ENCODE data around the gene PLEK. TPM values are rescaled to one million over a fixed set of nuclear protein-coding genes. Genes with fewer than 3 reads are reported as not detected.
A peak's percentile ranks its signal among the peaks of the same experiment; 100 is the strongest.
"Not testable (repeated sequence)": the region's sequence is repeated elsewhere in the genome, so short reads cannot be mapped to it uniquely, and the experiment has no call there.

Gene PLEK
- total RNA-seq, 1 experiment from 2014 or later: 232 TPM

- 0 out of 2 replicates have a peak overlapping the region, but pooled peaks have one; percentile 3 for H3K9ac ChIP-seq (ENCODE audit: low read length)
- H3K9me2 ChIP-seq (replicated peaks; ENCODE audit: insufficient read depth, low read length): no peaks in the 10 kb centered on the region
- H3K4me1 ChIP-seq (ENCODE audit: low read length): peaks cover 99% of the 10 kb centered on the region
- no peak overlapping the region for H3K4me3 ChIP-seq (ENCODE audit: low read length)
- H4K20me1 ChIP-seq (ENCODE audit: insufficient read depth, low read depth, low read length): peaks cover 3% of the 10 kb centered on the region; the same call in 1 of the 2 replicates
- no peaks in the 10 kb centered on the region for H3K9me3 ChIP-seq (ENCODE audit: low read length)
- peak; percentile 45 for DNase-seq
- H3K27me3 ChIP-seq (ENCODE audit: low read length): no peaks in the 10 kb centered on the region
- H2AFZ ChIP-seq (ENCODE audit: low read length): no peak overlapping the region
- peaks cover 99% of the 10 kb centered on the region for H3K79me2 ChIP-seq (ENCODE audit: low read length)
- peaks cover 58% of the 10 kb centered on the region for H3K36me3 ChIP-seq (ENCODE audit: insufficient read depth, low read length)
- peak overlapping the region; percentile 90 for H3K4me2 ChIP-seq (ENCODE audit: low read depth, low read length, poor library complexity, severe bottlenecking)
- peak overlapping the region; percentile 96 for H3K27ac ChIP-seq (ENCODE audit: low read length)
Observed at GRCh38 chr2:68371138-68371537, 6.1 kb downstream of the PLEK start.

- DNase-seq: no peak
- H4K20me1 ChIP-seq (ENCODE audit: insufficient read depth, low read depth, low read length): peaks cover 3% of the 10 kb centered on the region; the same call in 1 of the 2 replicates
- H3K4me1 ChIP-seq (ENCODE audit: low read length): peaks cover 100% of the 10 kb centered on the region
- H3K9ac ChIP-seq (ENCODE audit: low read length): no peak overlapping the region
- no peak overlapping the region for H2AFZ ChIP-seq (ENCODE audit: low read length)
- peaks cover 99% of the 10 kb centered on the region for H3K79me2 ChIP-seq (ENCODE audit: low read length)
- H3K36me3 ChIP-seq (ENCODE audit: insufficient read depth, low read length): peaks cover 58% of the 10 kb centered on the region
- H3K27me3 ChIP-seq (ENCODE audit: low read length): no peaks in the 10 kb centered on the region
- H3K9me3 ChIP-seq (ENCODE audit: low read length): no peaks in the 10 kb centered on the region
- H3K4me3 ChIP-seq (ENCODE audit: low read length): no peak overlapping the region
- H3K4me2 ChIP-seq (ENCODE audit: low read depth, low read length, poor library complexity, severe bottlenecking): peak overlapping the region; percentile 90
- H3K9me2 ChIP-seq (replicated peaks; ENCODE audit: insufficient read depth, low read length): no peaks in the 10 kb centered on the region
- peak overlapping the region; percentile 96 for H3K27ac ChIP-seq (ENCODE audit: low read length)
Observed at GRCh38 chr2:68371581-68371980, 6.5 kb downstream of the PLEK start.

- H3K79me2 ChIP-seq (ENCODE audit: low read length): peaks cover 99% of the 10 kb centered on the region
- H3K9ac ChIP-seq (ENCODE audit: low read length): peak overlapping the region; percentile 40
- H3K27ac ChIP-seq (ENCODE audit: low read length): peak overlapping the region; percentile 96
- H3K27me3 ChIP-seq (ENCODE audit: low read length): no peaks in the 10 kb centered on the region
- peaks cover 54% of the 10 kb centered on the region for H3K36me3 ChIP-seq (ENCODE audit: insufficient read depth, low read length)
- no peaks in the 10 kb centered on the region; the same call in 1 of the 2 replicates for H4K20me1 ChIP-seq (ENCODE audit: insufficient read depth, low read depth, low read length)
- H3K4me2 ChIP-seq (ENCODE audit: low read depth, low read length, poor library complexity, severe bottlenecking): peak overlapping the region; percentile 90
- DNase-seq: no peak
- no peak overlapping the region for H2AFZ ChIP-seq (ENCODE audit: low read length)
- H3K4me3 ChIP-seq (ENCODE audit: low read length): peak overlapping the region; percentile 32
- H3K4me1 ChIP-seq (ENCODE audit: low read length): peaks cover 100% of the 10 kb centered on the region
- no peaks in the 10 kb centered on the region for H3K9me2 ChIP-seq (replicated peaks; ENCODE audit: insufficient read depth, low read length)
- no peaks in the 10 kb centered on the region for H3K9me3 ChIP-seq (ENCODE audit: low read length)
Observed at GRCh38 chr2:68372485-68372884, 7.4 kb downstream of the PLEK start.

GRCh38 chr2:68374184-68374583 lies 9.1 kb downstream of the PLEK start:
- Histone ChIP-seq H4K20me1 (ENCODE audit: insufficient read depth, low read depth, low read length) (no peaks in the 10 kb centered on the region; the same call in 1 of the 2 replicates), H3K4me2 (ENCODE audit: low read depth, low read length, poor library complexity, severe bottlenecking) (peak overlapping the region; percentile 90), H3K27ac (ENCODE audit: low read length) (peak overlapping the region; percentile 96)

DNA sequence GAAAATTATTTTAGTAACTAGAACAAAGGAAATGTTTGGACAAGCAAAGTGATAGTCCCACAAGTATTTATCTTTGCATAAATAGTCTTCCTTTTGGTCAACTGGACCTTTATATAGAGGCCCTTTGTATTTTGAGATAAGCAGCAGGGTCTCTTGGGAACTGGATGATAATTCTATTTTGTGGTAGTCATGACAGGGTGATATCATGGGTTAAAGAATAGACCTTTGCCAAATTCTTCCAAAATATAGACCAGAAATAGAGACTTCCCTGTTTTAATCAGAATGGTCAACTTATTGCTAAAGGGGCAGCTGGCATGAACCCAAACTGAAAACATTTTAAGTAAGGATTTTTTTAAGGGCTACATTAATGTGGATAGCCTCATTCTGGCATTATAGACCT lies 10.5 kb downstream of the PLEK start:
- H3K9ac ChIP-seq (ENCODE audit: low read length): peak overlapping the region; percentile 46
- no peaks in the 10 kb centered on the region for H3K9me3 ChIP-seq (ENCODE audit: low read length)
- H3K4me1 ChIP-seq (ENCODE audit: low read length): peaks cover 100% of the 10 kb centered on the region
- peak overlapping the region; percentile 23 for H3K4me3 ChIP-seq (ENCODE audit: low read length)
- H3K27me3 ChIP-seq (ENCODE audit: low read length): no peaks in the 10 kb centered on the region
- H3K9me2 ChIP-seq (replicated peaks; ENCODE audit: insufficient read depth, low read length): no peaks in the 10 kb centered on the region
- H2AFZ ChIP-seq (ENCODE audit: low read length): no peak overlapping the region
- DNase-seq: peak; percentile 66
- H4K20me1 ChIP-seq (ENCODE audit: insufficient read depth, low read depth, low read length): no peaks in the 10 kb centered on the region; the same call in 1 of the 2 replicates
- H3K36me3 ChIP-seq (ENCODE audit: insufficient read depth, low read length): peaks cover 53% of the 10 kb centered on the region
- H3K79me2 ChIP-seq (ENCODE audit: low read length): peaks cover 99% of the 10 kb centered on the region
- peak overlapping the region; percentile 96 for H3K27ac ChIP-seq (ENCODE audit: low read length)
- peak overlapping the region; percentile 90 for H3K4me2 ChIP-seq (ENCODE audit: low read depth, low read length, poor library complexity, severe bottlenecking)

More at GRCh38 chr2:68374184-68374583, 9.1 kb downstream of the PLEK start:
- Histone ChIP-seq H3K36me3 (ENCODE audit: insufficient read depth, low read length) (peaks cover 48% of the 10 kb centered on the region), H3K9me2 (replicated peaks; ENCODE audit: insufficient read depth, low read length) (no peaks in the 10 kb centered on the region), H3K4me1 (ENCODE audit: low read length) (peaks cover 100% of the 10 kb centered on the region), H3K9me3 (ENCODE audit: low read length) (no peaks in the 10 kb centered on the region), H2AFZ (ENCODE audit: low read length) (no peak overlapping the region), H3K4me3 (ENCODE audit: low read length) (peak overlapping the region; percentile 16; the same call in 1 of the 2 replicates), H3K27me3 (ENCODE audit: low read length) (no peaks in the 10 kb centered on the region), H3K9ac (ENCODE audit: low read length) (peak overlapping the region; percentile 9; the same call in 1 of the 2 replicates), H3K79me2 (ENCODE audit: low read length) (peaks cover 99% of the 10 kb centered on the region)
- DNase-seq: peak; percentile 50

GRCh38 chr2:68377137-68377780 lies 12.2 kb downstream of the PLEK start:
- peak overlapping the region; percentile 32 for H3K9ac ChIP-seq (ENCODE audit: low read length)
- peaks cover 84% of the 10 kb centered on the region for H3K79me2 ChIP-seq (ENCODE audit: low read length)
- H3K9me3 ChIP-seq (ENCODE audit: low read length): no peaks in the 10 kb centered on the region
- no peaks in the 10 kb centered on the region for H3K9me2 ChIP-seq (replicated peaks; ENCODE audit: insufficient read depth, low read length)
- peak overlapping the region; percentile 27 for H3K4me3 ChIP-seq (ENCODE audit: low read length)
- peak; percentile 79 for DNase-seq
- H4K20me1 ChIP-seq (ENCODE audit: insufficient read depth, low read depth, low read length): no peaks in the 10 kb centered on the region; the same call in 1 of the 2 replicates
- no peaks in the 10 kb centered on the region for H3K27me3 ChIP-seq (ENCODE audit: low read length)
- H3K27ac ChIP-seq (ENCODE audit: low read length): peak overlapping the region; percentile 96
- H3K4me1 ChIP-seq (ENCODE audit: low read length): peaks cover 100% of the 10 kb centered on the region
- H3K4me2 ChIP-seq (ENCODE audit: low read depth, low read length, poor library complexity, severe bottlenecking): peak overlapping the region; percentile 90
- no peak overlapping the region for H2AFZ ChIP-seq (ENCODE audit: low read length)
- H3K36me3 ChIP-seq (ENCODE audit: insufficient read depth, low read length): peaks cover 56% of the 10 kb centered on the region

DNA sequence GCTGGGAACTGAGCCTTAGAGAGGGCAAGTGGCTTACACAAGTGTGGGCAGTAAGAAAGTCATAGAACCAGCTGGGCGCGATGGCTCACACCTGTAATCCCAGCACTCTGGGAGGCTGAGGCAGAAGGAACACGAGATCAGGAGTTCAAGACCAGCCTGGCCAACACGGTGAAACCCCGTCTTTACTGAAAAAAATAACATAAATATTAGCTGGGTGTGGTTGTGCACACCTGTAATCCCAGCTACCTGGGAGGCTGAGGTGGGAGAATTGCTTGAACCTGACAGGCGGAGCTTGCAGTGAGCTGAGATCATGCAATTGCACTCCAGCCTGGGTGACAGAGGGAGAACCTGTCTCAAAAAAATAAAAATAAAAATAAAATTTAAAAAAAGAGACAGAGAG lies 13.7 kb downstream of the PLEK start:
- not testable (repeated sequence) for H2AFZ ChIP-seq (ENCODE audit: low read length); H3K27me3 ChIP-seq (ENCODE audit: low read length); H3K9me2 ChIP-seq (replicated peaks; ENCODE audit: insufficient read depth, low read length); H3K4me3 ChIP-seq (ENCODE audit: low read length); H3K9ac ChIP-seq (ENCODE audit: low read length); H3K4me2 ChIP-seq (ENCODE audit: low read depth, low read length, poor library complexity, severe bottlenecking); DNase-seq; H4K20me1 ChIP-seq (ENCODE audit: insufficient read depth, low read depth, low read length); H3K9me3 ChIP-seq (ENCODE audit: low read length)
- peaks cover 62% of the 10 kb centered on the region for H3K36me3 ChIP-seq (ENCODE audit: insufficient read depth, low read length)
- peaks cover 70% of the 10 kb centered on the region for H3K79me2 ChIP-seq (ENCODE audit: low read length)
- H3K4me1 ChIP-seq (ENCODE audit: low read length): peaks cover 100% of the 10 kb centered on the region
- H3K27ac ChIP-seq (ENCODE audit: low read length): peak overlapping the region; percentile 96

- no peak for DNase-seq
- no peaks in the 10 kb centered on the region for H3K9me3 ChIP-seq (ENCODE audit: low read length)
- no peak overlapping the region for H3K9ac ChIP-seq (ENCODE audit: low read length)
- H3K36me3 ChIP-seq (ENCODE audit: insufficient read depth, low read length): peaks cover 63% of the 10 kb centered on the region
- peaks cover 100% of the 10 kb centered on the region for H3K4me1 ChIP-seq (ENCODE audit: low read length)
- H3K27me3 ChIP-seq (ENCODE audit: low read length): no peaks in the 10 kb centered on the region
- H3K27ac ChIP-seq (ENCODE audit: low read length): peak overlapping the region; percentile 96
- no peaks in the 10 kb centered on the region for H3K9me2 ChIP-seq (replicated peaks; ENCODE audit: insufficient read depth, low read length)
- no peak overlapping the region for H3K4me2 ChIP-seq (ENCODE audit: low read depth, low read length, poor library complexity, severe bottlenecking)
- no peak overlapping the region for H3K4me3 ChIP-seq (ENCODE audit: low read length)
- no peak overlapping the region for H2AFZ ChIP-seq (ENCODE audit: low read length)
- no peaks in the 10 kb centered on the region; the same call in 1 of the 2 replicates for H4K20me1 ChIP-seq (ENCODE audit: insufficient read depth, low read depth, low read length)
- H3K79me2 ChIP-seq (ENCODE audit: low read length): peaks cover 68% of the 10 kb centered on the region
Observed at GRCh38 chr2:68379184-68379708, 14.2 kb downstream of the PLEK start.
